NCI-H2107 treated with DMSO at 0.1 percent for 48 hours (cell line): ENCODE measurements around the gene PROSER3.
"Not testable (repeated sequence)": the region's sequence is repeated elsewhere in the genome, so short reads cannot be mapped to it uniquely, and the experiment has no call there.

Source experiments
- DNase-seq: peaks from one replicate; lab custom pipeline; 2025; ENCODE audit not compliant: unreplicated experiment; lab: John Stamatoyannopoulos, UW

The PROSER3 gene

DNA sequence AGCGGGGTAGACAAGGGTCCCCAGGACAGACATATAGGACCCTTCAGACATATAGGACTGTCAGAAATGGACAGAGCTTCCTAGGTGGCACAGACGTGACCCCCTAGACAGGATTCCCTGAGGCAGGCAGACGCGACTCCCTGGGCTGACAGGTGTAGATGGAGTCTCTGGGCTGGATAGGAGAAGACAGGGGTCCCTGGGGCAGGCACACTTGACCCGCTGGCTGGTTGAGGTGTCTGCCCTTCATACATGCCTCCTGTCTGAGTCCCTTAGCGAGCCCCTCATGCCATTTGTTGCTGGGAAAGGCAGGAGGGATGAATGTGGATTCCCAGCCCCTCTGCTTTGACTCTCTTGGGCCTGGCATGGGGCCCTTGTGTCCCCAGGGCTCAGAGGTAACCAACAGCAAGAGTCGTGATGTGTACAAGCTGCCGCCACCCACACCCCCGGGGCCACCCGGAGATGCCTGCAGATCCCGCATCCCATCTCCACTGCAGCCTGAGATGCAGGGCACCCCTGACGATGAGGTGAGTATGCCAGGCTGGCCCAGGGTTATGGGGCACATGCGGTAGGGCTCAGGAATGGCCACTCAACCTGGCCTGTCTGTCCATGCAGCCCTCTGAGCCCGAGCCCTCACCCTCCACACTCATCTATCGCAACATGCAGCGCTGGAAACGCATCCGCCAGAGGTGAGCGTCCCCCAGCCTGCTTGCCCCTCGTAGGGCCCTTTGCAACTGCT lies 4.2 kb upstream of the PROSER3 start:
- no peak for DNase-seq

DNA sequence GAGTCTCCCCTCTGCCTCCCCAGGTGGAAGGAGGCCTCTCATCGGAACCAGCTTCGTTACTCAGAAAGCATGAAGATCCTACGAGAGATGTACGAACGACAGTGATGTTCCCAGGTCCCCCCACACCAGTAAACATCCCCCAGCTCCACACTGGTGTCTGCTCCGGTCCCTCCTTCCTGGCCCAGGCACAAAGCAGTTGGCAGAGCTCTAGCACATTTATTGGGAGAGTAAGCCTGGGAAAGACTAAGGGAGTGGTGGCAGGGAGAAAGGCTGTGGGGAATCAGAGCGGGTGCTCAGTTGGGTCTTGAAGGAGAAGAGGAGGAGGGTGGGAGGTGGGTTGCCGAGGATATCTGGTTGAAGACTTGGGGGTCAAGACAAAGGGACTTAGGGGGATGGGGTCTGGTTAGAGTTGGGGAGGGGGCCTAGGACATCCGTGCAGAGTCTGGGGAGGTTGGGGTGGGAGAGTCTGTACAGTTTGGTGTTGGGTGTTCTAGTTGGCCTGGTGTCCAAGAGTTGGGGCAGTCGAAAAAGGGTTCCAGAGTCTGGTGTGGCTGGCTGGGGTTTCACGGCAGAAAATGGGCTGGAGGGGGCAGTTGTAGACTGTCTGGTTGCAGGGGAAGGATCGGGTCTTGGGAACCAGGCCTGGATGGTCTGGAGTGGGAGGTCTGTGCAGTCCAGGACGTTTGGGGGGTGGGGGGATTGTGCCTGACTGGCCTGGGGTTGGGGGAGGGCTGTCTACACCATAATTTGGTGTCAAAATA lies 3.4 kb upstream of the PROSER3 start:
- no peak for DNase-seq

- DNase-seq = no peak
Measured at GRCh38 chr19:35755131-35755549, 2.8 kb upstream of the PROSER3 start.

DNA sequence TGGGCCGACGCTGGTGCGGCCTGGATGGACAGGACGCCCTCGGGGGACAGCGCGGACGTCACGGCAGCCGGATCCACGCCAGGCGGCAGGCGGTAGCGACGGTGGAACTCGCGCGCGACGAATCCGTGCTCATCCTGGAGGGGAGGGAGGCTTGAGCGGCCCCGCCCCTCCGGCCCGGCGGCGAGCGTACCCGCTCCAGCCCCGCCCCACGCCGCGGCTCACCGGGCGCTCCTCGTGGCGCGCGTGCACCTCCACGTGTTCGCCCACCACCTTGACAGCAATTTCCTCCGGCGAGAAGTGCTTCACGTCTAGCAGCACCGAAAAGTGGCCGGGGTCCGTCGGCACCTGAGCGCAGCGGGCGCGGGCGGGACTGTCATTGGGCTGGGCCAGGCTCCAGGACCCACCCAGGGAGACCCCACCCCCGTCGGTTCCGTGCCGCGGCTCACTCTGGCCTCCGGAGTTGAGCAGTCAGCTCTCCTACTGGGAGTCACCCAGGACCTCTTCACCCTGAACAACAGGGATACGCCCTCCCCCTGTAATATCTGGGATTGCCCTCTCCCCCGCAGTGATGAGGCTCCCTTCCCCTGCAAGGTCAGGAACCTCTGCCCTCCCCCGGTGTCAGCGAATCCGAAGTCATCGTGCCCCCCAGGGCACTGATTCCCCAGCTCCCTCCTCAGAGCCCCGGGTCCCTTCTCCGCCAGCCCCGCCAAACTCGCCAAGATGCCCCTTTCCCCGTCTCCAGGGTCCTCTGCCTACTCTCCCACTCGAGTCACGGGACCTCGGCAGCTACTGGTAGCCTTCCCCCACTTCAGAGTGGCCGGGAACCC lies 2.2 kb upstream of the PROSER3 start:
- no peak for DNase-seq

- no peak for DNase-seq
Measured at GRCh38 chr19:35756377-35757230, 1.4 kb upstream of the PROSER3 start, which contains the start of gene HSPB6. Gene HSPB6 (minus strand): TSS chr19:35757029. CDS start chr19:35757008, 21 bp downstream.

DNA sequence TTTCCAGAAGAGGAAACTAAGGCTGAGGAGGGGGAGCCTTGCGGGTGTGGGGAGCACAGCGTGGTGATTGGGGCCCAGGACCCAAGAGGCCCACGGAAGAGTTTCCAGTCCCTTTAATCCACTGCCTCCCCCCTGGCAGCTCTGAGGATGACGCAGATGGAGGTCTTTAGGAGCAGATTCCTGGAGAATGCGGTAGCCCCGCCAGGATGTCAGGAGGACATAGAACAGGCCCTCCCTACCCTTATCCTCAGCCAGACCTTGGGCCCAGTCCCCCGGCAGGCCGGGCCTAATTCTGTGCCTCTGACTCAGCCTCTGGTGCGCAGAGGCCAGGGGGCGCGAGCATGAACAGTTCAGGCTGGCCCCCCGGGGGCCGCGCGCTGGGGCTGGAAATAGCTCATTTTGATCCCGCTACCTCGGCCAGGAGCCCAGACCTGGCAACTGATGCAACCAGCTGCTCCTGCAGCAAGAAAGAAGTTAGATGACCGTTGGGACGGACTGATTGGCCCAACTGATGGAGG lies 686 bp upstream of the PROSER3 start:
- DNase-seq = no peak

DNA sequence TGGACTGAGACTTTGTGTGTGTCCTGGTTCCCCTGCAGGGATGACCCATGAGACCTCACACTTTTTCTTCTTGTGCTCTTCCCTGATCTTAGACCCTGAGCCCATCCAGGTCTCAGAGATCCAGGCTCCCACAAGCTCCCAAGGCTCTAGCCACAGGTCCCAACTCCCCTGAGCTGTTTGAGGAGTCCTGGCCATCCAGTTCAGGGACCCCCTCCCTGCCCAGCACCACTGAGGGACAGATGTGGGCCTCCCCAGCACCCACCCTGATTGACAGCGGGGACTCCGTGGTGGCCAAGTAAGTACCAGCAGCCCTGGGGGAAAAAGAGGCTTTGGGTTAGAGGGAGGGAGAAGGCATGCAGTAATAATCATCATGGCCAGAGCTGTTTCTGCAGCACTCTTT lies 1.7 kb downstream of the PROSER3 start:
- DNase-seq = no peak

GRCh38 chr19:35760711-35761349 lies 2.9 kb downstream of the PROSER3 start:
- no peak for DNase-seq

GRCh38 chr19:35764432-35765315 lies 6.7 kb downstream of the PROSER3 start:
- DNase-seq = no peak

DNA sequence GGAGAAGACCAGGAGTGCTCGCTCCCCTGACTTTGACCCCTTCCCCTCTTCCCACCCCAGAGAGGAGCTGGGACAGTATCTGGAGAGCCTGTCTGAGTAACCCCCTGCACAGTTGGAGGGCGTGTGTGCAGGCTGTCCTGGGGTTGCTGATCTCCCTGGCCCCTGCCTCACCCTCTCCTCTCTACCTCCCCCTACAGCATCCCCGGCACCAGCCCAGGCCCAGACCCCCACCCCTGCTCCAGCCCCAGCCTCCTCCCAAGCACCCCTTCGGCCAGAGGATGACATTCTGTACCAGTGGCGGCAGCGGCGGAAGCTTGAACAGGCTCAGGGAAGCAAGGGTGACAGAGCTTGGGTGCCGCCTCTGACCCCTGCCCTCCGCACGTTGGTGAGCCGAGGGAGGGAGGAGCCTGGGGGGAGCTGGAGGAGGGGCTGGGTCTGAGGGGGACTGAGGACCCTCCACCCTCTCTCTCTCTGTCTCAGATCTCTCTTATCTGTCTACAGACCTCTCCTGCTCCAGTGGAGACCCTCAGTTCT lies 8.7 kb downstream of the PROSER3 start:
- no peak for DNase-seq

DNA sequence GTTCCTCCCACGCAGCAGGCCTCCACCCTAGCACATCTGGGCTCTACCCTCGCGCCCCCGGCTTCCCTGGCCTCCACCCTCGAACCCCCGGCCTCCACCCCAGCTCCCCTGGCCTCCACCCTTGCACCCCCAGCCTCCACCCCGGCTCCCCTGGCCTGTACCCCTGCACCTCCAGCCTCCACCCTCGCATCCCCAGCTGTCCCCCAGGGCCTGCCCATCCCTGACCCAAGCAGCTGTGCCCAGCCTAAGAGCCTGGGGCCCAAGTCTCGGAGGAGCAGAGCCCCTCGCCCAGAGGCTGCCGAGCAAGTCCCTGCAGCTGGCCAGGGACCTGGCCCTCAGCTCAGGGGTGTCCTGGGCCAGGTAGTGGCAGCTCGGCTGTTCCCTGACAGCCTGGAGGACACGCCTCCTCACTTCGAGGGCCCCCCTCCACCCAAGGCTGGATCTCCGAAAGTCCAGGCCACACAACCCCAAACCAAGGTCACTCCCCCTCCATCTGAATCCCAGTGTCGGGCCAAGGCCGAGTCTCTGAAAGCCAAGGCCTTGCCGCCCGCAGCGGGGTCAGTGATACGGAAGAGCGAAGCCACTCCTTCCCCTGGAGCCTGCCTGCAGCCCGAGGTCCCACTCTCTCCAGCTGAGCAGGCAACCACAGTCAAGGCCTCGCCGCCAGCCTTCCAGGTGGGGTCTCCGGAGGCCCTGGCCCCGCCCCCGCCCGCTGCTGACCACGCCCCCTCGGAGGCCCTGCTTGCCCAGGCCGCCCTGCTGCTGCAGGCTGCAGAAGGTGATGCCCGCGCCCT lies 9.5 kb downstream of the PROSER3 start:
- DNase-seq = no peak

- no peak for DNase-seq
Measured at GRCh38 chr19:35768082-35768421, 10.1 kb downstream of the PROSER3 start.

DNA sequence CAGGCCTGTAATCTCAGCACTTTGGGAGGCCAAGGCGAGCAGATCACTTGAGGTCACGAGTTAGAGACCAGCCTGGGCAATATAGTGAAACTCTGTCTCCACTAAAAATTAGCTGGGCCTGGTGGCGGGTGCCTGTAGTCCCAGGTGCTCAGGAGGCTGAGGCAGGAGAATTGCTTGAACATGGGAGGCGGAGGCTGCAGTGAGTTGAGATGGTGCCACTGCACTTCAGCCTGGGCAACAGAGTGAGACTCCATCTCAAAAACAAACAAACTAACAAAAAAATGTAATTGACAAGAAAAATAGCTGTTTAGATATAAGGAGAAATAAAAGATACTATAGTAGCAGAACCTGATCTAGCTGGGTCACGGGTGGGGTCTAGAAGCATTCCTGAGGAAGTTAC lies 14.4 kb downstream of the PROSER3 start:
- DNase-seq = not testable (repeated sequence)

GRCh38 chr19:35773020-35773806 lies 15.2 kb downstream of the PROSER3 start:
- DNase-seq = no peak

GRCh38 chr19:35774274-35775045 lies 16.5 kb downstream of the PROSER3 start:
- DNase-seq = no peak

DNA sequence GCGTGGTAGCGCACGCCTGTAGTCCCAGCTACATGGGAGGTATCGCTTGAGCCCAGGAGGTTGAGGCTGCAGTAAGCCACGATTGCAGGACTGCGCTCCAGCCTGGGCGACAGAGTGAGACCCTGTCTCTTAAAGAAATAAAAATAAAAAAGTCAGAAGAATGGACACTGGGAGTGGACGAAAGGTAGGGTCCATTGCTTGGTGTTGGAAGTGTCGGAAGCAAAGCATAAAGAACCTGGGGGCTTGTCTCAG lies 17.0 kb downstream of the PROSER3 start:
- DNase-seq = no peak
